NCI-H2081 (cell line): Measurements from ENCODE around the gene GLRA3.

Experiments used
- DNase-seq, 2 experiments: peaks; one replicate each; lab custom pipeline; 2025; lab: John Stamatoyannopoulos, UW

The GLRA3 gene

DNA sequence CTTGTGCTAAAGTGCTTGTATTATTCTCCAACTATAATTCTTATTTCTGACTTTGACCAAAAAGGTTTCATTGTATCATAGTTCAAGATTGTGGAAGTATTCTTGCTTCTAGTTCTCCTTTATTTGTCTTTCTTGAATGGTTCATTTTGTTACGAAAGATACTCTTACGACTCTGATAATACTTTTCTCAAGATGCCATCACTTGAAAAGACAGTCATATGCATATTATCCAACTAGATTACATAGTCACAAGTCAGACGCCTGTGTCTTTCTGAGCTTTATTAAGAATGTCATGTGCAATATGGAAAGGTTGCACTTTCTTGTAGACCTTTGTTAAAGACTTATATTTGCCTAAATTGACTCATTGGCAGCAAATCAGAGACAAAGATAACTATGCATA is 235.3 kb downstream of the GLRA3 start:
- no peak for DNase-seq

DNA sequence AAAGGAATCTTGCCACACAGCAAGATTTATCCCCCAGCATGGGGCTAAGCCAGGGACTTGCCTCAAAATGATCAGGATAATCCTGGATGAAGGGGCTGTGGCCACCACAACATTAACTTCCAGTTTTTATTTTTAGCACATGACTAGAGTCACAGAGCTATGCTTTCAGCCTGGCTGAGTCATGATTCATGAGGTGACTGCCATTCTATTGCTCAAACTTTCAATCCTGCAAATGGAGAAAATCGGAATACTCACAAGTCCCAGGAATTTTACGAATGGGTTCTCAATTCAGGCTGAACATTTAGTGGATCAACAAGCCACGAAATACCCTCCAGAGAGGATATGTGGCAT is 236.1 kb downstream of the GLRA3 start:
- DNase-seq = no peak

DNA sequence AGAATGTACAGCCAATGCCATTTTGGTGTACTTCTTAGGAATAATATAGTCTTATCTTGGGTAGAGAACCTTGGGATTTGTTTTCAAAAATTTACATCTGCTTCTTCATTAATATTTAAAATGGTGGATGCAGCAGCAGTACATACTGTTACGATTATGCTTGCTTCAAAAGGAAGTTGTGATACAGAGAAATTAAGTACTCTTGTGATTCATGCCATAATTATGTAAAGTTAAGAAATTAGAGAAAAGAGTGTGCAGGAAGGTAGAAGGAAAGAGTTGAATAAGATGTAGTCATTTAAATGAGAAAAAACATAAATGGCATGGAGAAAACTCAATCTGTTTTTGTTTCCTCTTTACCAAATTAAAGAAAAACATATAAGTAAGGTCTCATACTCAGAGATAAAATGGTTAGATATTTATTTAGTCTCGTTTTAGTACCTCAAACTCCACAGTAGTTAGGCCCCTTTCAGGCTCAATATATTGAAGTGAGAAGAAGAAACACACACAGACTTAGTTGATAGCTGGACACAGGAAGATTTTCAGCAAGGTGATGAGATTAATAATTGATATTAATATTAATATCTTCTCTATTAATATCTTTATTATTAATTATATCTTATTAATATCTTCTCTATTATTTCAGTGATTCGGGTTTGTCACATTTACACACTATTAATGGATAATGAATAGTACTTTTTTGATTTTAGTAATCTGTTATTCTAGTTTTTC is 236.6 kb downstream of the GLRA3 start:
- DNase-seq = no peak

DNA sequence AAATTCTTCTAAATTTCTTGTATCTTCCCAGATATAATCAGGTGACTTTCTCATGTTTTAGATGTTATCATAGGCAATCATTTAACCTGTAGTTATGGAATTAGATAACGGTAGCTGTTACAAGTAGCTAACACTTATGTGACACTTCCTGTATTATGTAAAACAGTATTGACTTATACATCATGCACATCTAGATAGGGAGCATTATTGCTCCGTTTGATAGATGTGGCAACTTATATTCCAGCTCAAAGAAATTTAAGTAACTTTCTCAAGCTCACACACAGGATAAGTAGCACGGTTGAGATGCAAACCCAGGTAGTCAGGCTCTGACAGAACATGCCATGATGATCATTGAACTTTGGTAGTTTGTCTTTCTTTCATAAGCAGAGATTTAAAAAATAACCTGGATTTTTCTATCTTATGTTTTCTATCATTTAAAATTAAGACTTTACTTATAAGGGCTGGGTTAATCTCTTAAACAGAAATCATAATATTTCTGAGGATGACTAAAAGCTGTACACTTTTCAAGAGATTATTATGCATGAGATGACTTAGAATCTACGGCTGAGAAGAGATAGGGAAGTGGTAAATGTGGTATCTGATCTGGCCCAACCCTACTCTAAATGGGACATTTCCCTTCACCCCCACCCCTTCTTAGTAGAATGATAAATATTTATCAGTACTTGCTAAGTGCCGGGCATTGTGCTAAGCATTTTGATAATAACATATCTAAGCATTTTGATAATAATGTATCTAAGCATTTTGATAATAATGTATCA is 237.6 kb downstream of the GLRA3 start:
- no peak for DNase-seq

DNA sequence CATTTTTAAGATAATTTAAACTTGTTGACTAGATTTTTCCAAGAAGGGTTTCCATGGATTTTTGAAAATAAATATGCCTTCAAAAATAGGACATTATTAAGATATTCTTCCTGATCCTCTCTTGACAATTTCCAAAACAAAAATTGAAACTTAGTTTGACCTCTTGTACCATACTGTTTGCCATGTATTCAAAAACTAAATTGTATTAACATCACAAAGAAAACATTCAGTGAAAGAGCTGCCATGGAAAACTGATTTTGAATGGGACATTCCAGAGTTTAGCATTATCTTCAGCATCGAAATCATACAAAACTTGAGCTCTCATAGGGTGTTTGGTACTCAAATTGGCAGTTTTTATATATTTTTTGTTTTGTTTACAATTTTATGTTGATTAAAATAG is 238.7 kb downstream of the GLRA3 start:
- DNase-seq = no peak
